Measurements from ENCODE around the gene CELF4.

DNA sequence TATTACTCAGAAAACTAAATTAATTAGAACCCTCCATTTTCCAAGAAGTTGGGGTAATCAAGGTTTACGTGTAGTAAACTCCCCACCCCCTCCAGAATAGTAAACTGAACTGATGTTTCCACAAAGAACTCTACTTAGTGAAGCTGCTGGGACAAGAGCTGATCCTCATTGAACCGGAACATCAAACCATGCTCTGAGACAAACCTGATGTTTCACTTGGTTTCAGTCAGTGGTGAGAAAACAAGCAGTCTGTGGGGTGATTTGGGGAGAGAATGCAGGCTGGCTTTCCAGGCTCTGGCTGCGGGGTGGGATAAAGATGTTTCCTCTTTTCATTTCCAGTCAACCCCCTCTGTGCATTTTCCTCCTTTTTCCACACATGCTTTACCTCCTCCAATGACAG lies 38.2 kb downstream of the CELF4 start:
- TF ChIP-seq, protein P1, sequence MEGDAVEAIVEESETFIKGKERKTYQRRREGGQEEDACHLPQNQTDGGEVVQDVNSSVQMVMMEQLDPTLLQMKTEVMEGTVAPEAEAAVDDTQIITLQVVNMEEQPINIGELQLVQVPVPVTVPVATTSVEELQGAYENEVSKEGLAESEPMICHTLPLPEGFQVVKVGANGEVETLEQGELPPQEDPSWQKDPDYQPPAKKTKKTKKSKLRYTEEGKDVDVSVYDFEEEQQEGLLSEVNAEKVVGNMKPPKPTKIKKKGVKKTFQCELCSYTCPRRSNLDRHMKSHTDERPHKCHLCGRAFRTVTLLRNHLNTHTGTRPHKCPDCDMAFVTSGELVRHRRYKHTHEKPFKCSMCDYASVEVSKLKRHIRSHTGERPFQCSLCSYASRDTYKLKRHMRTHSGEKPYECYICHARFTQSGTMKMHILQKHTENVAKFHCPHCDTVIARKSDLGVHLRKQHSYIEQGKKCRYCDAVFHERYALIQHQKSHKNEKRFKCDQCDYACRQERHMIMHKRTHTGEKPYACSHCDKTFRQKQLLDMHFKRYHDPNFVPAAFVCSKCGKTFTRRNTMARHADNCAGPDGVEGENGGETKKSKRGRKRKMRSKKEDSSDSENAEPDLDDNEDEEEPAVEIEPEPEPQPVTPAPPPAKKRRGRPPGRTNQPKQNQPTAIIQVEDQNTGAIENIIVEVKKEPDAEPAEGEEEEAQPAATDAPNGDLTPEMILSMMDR (IDR thresholded peaks at IDR 0.05; ENCODE audit: borderline replicate concordance, extremely low read depth, low read length, poor library complexity, severe bottlenecking), result no peak
- no peak for TF ChIP-seq EZH2 (IDR thresholded peaks at IDR 0.05; ENCODE audit: borderline replicate concordance, low read depth, low read length, severe bottlenecking)

Data from DND-41 (cell line).